Transverse colon (tissue), 4 donors: ENCODE measurements around the gene CFAP54.

Experiments used
- EP300 ChIP-seq: sonication (generic); formaldehyde crosslinking; IDR thresholded peaks from one replicate; pipeline ENCODE4 v1.6.1; 2017; ENCODE audit warnings: antibody characterized with exemption, low read depth
- POLR2AphosphoS5 ChIP-seq, 3 donors: sonication (generic); formaldehyde crosslinking; IDR thresholded peaks; one replicate each; pipeline ENCODE4 v1.6.1; 2016; ENCODE audit warnings: antibody characterized with exemption in 3 of 3
- TF ChIP-seq, protein P1 (sequence below), 5 experiments: fragments of 200-600 bp in 3 of 5; fragments of 450-650 bp in 2 of 5; sonication (generic) in 3 of 5; IDR thresholded peaks; 1 replicate in 2 of 5; 2 replicates in 3 of 5; pipeline ENCODE4 v1.5.1; 2016 to 2017; ENCODE audit warnings: antibody characterized with exemption in 5 of 5, inconsistent platforms in 3 of 5, mild to moderate bottlenecking in 2 of 5, moderate library complexity in 1 of 5

DNA sequence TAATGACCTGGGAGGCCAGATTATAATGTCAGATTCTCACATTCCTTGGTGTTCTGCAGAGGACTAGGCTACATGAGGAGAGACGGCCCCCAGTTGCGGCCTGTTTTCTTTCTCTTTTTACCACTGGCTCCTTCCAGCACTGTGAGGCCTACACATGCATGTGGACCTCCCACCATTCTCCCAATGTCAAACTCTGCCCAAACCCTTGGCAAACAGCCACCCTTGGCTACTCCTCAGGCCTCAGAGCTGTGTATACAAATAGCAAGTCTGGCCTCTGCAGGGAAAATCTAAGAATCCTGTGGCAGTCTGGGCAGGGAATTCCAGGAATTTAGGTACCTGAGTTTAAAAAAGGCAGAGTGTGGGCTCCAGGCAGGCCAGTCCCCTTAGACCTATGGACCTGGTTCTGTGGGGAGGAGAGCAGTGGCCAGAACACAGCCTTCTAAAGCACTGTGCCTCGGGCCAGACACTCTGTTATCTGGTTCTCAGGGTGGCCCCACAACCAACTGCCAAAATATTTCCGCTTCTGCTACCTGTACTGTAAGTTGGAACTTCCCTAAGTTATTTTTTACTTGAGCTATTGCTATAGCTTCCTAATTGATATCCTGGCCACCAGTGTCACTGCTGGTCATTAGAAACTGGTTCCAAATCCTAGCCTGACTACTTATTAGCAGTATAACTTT lies 397.8 kb downstream of the CFAP54 start:
- TF ChIP-seq, protein P1, sequence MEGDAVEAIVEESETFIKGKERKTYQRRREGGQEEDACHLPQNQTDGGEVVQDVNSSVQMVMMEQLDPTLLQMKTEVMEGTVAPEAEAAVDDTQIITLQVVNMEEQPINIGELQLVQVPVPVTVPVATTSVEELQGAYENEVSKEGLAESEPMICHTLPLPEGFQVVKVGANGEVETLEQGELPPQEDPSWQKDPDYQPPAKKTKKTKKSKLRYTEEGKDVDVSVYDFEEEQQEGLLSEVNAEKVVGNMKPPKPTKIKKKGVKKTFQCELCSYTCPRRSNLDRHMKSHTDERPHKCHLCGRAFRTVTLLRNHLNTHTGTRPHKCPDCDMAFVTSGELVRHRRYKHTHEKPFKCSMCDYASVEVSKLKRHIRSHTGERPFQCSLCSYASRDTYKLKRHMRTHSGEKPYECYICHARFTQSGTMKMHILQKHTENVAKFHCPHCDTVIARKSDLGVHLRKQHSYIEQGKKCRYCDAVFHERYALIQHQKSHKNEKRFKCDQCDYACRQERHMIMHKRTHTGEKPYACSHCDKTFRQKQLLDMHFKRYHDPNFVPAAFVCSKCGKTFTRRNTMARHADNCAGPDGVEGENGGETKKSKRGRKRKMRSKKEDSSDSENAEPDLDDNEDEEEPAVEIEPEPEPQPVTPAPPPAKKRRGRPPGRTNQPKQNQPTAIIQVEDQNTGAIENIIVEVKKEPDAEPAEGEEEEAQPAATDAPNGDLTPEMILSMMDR (IDR thresholded peaks at IDR 0.05): no peak
- TF ChIP-seq EP300 (no peak), POLR2AphosphoS5 (IDR thresholded peaks at IDR 0.05) (no peak)
